HG03442 (cell line): ENCODE results near the gene MTA1.

ENCODE experiments used
- ATAC-seq: cut with Tn5 transposase; IDR thresholded peaks from one replicate; pipeline ENCODE4 v1.9.1; 2021; ENCODE audit warnings: mild to moderate bottlenecking, moderate library complexity; ENCODE audit not compliant: unreplicated experiment

The MTA1 gene

DNA sequence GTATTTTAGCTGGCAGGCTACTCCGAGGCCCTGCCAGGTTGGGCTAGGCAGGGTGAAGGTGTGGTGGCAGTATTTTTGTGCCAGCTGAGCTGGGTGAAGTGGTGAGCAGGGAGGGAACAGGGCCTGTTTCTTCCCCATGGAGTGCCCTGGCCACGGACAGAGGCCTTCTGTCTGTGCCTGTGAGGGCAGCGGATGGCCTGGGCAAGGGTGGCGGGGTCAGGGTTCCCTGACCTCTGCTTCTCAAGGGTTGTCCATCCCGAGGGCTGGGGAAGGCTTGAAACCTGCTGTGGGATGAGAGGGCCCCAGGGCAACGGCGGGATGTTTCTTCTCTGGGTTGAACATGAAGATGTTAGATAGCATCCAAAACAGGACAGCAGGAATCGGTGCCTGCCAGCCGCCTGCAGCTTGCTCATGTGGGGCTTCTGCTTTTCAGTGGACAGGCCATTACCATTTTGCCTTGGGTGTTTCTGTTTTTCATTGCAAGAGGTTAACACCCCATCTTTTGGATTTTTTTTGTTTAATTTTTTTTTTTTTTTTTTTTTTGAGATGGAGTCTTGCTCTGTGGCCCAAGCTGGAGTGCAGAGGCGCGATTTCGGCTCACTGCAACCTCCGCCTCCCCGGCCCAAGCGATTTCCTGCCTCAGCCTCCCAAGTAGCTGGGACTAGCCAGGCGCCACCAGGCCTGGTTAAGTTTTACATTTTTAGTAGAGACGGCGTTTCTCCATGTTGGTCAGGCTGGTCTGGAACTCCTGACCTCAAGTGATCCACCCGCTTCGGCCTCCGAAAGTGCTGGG lies 3.3 kb downstream of the MTA1 start:
- no peak for ATAC-seq

GRCh38 chr14:105423488-105424195 lies 4.0 kb downstream of the MTA1 start:
- ATAC-seq: no peak

DNA sequence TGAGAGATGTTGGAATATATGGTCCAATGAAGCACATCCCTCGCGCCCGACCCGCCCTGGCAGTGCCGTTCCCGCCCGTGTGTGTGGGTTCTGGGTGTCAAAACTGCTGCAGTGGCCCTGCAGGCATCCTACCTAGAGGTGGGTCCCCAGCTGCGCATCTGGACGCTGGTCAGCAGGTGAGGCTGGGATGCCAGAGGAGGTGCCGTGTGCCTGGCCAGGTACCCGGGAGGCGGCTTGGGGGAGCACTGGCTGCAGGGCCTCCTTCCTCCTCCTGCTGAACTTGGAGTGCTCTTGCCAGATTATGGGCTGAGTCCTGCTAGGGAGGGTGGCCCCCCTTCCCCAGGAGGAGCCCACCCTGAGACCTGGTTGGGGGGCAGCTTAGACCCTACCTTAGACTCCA lies 5.2 kb downstream of the MTA1 start:
- no peak for ATAC-seq

GRCh38 chr14:105425823-105426247 lies 6.2 kb downstream of the MTA1 start:
- no peak for ATAC-seq

DNA sequence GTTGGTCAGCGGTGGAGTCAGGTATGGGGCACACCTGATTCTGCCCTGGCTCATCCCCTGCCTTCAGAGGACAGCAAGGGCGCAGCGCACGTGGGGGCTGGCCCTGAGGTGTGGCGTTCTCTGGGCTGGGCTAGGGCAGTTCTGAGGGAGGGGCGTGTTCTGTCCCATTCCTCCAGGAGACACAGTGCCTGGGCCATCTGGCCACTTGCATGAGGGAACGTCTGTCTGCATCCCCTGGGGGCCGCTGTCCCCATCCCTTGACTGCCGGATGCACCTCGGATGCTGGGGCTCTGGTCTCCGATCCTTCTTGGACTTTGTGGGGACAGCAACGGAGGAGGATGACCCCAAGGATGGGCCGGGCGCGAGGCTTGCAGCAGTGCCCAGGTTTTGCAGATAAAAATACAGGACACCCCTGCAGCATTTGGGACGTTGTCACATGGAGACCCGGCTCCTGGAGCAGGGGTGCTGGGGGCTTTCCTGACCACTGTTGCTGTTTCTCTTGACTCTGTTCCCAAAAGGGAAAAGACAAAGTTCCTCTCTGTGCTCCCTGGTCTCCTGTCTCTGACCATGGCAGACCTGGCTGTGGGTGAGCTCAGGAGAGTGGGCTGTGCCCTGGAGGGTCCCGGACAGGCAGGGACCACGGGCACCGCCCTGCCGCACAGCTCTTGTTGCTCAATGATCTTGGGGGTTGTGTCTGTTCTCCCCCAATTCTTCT lies 6.9 kb downstream of the MTA1 start:
- ATAC-seq: no peak

DNA sequence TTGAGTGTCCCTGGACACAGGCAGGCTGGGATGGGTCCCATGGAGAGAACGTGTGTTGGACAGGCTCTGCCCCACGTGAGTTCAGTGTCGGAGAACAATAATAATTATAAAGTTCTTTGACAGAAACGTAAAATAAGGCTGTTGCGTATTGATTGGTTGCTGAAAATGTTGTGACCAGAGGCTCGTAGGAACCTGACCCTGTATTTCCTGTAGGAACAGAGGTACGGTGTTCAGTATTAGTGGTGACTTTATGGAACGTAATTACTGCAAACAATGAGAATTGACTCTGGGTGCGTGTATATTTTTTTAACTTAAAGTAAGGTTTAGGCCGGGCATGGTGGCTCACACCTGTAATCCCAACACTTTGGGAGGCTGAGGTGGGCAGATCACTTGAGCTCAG lies 7.8 kb downstream of the MTA1 start:
- no peak for ATAC-seq

DNA sequence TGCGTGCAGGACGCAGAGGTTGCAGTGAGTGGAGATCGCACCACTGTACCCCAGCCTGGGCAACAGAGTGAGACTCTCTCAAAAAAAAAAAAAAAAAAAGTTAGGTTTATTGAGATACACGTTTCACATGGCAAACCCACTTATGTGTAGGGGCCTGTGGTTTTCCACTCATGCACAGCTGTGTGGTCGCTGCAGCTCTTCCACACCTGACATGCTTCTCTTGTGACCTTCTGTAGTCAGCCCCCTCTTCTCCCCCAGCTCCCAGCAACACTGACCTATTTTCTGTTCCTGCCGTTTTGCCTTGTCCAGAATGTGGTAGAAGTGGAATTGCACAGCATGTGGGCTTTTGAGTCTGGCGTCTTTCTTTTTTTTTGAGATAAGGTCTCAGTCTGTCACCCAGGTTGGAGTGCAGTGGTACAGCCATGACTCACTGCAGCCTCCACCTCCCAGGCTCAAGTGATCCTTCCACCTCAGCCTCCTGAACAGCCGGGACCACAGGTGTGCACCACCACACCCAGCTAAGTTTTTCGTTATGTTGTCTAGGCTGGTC lies 8.4 kb downstream of the MTA1 start:
- ATAC-seq: no peak

- ATAC-seq: no peak
These were observed 10.4 kb downstream of the MTA1 start for GRCh38 chr14:105430042-105430441.

DNA sequence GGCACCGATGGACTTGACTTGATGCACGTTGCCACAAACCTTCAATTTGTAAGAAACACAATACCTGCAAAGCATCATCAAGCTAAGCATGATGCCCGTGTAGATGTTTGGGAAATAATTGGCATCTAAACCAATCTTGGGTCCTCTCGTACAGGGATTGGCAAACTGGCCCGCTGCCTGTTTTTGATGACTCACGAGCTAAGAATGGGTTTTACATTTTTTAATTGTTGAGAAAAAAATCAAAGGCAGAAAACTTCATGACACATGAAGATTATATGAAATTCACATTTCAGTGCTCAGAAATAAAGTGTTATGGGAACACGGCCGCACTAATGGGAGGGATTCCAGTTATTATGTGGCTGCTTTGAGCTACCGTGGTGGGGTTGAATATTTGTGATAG lies 10.9 kb downstream of the MTA1 start:
- ATAC-seq: no peak

GRCh38 chr14:105431256-105431655 lies 11.6 kb downstream of the MTA1 start:
- no peak for ATAC-seq

DNA sequence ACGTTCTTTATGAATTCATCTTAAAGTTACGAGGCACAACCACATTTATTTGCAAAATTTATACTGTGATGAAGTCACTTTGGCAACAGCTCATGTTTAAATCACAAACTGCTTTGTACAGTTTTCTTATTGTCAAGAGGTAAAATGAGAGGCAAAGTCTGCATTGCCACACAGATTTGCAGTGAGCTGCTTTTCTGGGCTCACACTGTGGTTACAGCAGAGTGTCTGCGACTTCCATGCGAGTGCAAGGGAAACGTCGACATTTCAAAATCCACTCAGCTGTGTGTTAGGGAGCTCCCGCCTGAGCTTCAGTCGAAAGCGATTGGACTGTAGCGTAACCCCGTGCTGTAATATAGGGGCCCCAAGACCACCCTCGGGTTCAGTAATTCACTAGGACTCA lies 13.0 kb downstream of the MTA1 start:
- ATAC-seq: no peak

- ATAC-seq: no peak
These were observed 13.6 kb downstream of the MTA1 start for GRCh38 chr14:105433161-105433605.

DNA sequence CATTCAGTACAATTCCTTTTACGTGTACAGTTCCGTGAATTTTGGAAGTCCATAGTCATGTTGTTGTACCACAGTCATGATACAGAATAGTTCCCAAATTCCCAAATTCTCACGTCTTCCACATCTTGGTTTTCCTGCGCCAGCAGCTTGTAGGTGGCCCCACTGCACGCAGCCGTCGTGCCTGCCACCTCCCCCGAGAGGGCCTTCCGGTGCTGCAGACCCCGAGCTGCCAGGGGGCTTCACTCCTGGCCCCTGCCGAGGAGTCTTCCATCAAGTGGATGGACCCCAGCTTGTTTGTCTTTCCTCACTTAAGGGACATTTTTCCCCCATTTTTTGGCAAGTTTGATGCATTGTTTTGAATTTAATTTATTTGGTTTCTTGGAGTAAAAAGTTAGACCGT lies 16.8 kb downstream of the MTA1 start:
- no peak for ATAC-seq

DNA sequence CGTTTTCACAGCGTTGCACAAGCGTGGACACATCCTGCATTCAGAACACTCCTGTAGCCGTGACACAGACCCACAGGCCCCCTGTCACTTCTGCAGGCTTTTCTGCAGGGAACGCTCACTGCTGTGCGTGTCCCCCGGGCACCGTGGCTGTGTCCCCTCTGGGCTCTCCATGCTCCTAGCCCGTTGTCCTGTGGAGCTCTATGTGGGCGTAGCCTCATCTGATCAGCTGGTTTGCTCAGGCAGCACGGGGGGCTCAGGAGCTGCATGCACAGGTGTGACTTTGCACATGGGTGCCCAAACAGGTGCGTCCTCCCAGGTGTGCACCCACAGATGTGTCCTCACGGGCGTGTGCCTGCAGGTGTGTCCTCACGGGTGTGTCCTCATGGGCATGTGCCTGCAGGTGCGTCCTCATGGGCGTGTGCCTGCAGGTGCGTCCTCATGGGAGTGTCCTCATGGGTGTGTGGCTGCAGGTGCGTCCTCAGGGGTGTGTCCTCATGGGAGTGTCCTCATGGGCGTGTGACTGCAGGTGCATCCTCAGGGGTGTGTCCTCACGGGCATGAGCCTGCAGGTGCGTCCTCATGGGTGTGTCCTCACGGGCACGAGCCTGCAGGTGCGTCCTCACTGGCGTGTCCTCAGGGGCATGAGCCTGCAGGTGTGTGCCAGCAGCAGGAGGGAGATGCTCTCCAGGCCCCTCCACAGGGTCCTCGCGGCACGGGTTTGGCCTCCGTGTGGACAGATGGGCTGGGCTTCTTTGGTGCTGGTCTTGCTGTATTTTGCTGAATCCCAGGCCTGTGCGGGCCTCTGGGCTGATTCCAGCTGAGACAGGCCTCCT lies 17.5 kb downstream of the MTA1 start:
- no peak for ATAC-seq

DNA sequence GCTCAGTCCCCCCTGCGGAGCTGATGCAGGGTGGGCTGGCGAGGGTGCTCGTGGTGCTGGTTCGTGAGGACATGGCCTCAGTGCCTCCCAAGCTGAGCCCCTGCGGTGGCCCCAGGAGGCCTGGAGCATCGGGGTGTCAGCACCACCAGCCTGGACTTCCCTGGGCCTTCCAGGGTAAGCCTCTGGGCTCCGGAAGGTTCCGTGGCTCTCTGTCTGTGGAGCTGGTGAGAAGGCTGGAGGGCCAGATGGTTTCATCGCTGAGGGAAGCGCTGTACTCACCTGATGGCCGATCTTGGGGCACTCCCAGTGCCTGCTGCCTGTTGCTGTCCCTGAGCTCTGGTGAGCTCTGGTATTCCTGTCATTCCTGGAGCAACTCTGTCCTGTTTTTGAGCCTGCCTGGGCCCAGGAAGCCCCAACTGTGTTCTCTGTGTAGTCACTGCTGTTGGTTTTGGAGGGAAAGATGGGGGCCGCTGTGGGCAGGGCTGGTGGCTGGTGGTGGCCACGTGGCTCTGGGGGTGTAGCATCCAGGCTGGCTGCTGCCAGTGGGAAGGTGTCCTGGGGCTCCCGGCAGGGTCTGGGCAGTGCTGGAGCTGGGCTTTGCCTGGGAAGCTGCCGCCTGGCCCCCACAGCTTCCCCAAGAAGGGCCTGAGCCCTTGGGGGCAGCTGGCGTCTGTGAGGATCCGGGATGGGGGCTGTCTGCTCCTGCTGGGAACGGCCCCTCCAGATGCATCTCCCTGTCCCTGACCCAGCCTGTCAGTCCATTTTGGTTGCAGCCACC lies 18.3 kb downstream of the MTA1 start:
- no peak for ATAC-seq

DNA sequence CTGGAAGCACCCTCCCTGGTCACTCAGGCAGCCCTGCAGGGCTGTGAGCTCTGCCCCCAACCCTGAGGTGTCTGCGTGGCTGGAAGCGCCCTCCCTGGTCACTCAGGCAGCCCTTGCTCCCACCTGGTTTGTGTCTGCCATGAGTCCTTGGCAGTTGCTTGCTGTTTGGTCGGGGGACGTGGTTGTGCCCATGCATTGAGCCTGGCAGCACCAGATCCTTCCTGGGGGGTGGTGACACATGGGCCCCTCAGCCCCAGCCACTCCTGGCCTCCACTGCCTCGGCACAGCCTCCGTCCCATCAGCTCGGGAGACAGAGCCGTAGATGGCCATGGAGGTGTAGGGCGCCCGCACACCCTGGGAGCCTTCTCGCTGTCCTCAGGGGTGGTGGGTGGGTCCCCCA lies 19.6 kb downstream of the MTA1 start:
- no peak for ATAC-seq

DNA sequence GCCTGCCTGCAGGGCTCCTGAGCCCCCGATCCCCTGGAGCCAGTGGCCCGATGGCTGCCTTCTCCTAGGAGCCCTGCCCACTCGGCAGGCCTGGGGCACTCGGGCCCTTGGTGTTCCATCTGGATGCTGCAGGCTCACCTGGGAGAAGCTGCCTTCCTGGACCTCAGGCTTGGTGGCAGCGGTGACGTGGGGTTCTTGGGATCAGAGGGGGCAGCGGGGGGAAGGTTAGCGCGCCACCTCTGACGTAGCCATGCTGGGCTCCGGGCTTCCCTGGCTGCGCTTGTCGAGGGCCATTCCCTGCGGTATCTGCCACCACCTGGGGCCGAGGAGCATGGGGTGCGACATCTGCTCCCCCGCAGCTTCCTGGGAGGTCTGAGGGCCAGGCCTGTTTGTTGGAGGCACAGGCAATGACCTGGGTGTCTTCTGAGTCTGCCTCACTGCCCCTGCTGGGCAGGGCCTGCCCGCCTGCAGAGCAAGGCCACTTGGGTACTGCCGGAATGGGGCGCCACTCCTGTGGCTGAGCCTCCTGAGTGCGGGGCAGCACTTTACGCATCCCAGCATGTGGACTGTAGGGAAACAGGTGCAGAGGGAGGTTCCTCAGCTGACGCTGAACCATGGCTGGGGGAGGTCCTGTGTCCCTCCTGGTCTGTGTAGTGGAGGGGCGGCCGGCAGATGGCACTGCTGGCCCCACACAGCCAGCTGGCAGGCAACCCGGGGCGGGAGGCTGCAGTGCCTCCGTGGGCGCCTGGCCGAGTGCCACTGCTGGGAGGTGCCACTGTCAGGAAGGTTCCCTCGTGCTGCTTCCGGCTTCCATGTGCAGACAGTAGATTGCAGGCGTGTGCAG lies 20.3 kb downstream of the MTA1 start:
- no peak for ATAC-seq

DNA sequence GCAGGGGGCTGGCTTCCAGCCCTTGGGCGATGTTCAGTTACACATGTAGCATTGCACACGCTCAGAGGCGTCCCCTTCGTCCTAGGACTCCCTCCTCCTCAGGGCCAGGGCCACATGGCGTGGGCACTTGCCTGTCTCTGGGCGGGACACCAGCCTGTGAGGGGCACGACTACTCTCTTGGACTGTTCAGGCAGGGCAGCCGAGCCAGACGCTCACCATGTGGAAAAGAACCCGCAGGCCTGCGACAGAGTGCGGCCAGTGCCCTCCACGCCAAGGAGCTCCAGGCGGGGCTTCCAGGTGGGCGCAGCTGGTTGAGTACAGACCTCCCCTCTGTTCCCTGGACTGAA lies 20.9 kb downstream of the MTA1 start:
- ATAC-seq: no peak

DNA sequence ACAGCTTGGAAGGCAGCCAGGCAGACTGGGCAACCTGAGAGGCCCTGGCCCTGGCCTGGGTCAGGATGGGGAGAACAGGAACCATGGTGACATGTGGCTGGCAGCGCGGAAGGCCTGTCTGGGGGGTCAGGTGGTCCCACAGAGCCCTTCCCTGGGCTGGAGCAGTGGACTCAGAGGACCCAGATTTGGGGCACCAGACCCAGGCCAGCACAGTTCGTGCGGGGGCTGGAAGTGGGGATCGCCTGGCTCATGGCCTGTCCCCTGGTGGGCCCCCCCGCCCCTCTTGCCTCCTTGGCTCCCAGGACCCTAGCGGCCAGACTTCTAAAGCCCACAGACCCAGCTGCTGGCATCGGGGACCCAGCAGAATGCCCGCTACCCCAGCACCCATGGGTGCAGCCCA lies 21.4 kb downstream of the MTA1 start:
- ATAC-seq: no peak
